ENCODE data around the gene NPFFR2.
"Not testable (repeated sequence)": the region's sequence is repeated elsewhere in the genome, so short reads cannot be mapped to it uniquely, and the experiment has no call there.

Gene NPFFR2

DNA sequence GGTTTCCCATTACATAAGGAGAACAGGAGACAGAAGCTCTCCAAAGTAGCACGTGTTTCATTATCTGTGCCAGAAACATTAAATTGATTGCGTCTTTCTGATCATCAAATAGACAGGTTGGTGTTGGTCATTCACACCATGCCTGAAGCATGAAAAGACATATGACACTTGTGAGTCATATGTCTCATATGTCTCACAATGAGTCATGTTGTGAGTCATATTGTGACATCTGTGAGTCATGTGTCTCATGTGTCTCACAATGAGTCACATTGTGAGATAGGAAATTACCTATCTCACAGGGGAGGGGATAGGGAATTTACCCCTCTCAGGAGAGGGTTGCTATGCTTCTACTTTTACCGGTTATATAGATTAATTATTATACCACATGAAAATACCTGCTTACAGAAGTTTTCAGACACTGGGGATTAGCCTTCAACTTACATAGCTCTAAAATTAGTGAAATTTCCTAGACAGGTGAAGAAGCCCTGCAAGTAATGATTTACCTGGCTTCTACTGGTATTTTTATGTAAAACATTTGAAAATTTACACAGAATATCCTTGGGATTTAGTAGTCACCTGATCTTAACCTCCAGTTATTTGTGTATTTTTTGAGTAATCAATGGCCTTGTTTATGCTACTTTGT is 80.8 kb downstream of the NPFFR2 start:
- DNase-seq = no peak

DNA sequence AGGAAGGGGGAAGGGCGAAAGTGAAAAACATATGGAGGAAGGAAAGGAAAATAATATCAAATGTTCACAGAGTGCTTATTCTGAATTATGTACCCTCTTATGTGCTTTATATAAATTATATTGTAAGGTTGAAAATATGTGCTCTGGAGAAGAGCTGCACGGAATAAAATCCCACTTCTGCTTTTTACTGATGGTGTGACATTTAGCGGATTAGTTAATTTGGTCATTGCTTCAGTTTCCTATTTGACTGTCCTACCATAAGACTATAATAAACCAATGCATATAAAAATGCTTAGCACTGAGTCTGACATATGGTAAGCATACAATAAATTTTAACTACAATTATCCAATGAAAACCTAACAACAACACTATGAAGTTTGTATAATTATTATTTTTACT is 86.2 kb downstream of the NPFFR2 start:
- DNase-seq = no peak

DNA sequence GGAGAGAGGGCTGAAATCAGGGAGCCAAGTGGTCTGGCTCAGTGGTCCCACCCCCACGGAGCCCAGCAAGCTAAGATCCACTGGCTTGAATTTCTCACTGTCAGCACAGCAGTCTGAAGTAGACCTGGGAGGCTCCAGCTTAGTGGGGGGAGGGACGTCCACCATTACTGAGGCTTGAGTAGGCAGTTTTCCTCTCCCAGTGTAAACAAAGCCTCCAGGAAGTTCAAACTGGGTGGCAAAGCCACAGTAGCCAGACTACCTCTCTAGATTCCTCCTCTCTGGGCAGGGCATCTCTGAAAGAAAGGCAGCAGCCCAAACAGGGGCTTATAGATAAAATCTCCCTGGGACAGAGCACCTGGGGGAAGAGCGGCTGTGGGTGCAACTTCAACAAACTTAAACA is 88.1 kb downstream of the NPFFR2 start:
- no peak for DNase-seq

DNA sequence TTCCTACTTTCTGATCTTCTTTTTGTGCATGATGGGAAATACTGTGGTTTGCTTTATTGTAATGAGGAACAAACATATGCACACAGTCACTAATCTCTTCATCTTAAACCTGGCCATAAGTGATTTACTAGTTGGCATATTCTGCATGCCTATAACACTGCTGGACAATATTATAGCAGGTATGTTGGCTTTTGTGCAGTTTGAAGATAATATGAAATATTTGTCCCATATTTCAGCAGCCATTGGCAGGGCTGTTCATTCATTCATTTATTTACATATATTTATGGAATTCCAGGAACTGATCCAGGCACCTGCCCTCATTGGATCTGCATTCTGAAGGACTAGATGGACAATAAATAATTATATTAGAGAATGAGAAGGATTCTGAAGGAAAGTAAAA is 96.9 kb downstream of the NPFFR2 start:
- no peak for DNase-seq

DNA sequence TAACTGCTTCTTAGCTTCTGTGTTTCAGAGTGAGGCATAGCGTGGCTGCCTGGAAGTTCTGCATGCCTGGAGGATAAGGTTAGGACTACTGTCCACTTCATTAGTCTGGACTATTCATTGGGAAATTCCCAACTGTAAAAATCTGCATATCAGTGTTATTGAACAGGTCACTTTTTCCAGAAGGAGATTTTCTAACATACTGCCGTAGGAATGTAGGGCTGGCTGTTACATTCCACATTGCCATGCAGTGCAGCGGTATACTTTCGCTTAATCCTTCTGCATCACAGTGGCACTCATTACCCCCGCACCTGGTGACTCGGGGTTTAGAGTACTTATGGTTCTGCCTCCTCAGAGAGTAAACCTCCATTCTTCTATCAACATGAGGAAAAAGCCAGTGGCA is 104.6 kb downstream of the NPFFR2 start:
- no peak for DNase-seq

DNA sequence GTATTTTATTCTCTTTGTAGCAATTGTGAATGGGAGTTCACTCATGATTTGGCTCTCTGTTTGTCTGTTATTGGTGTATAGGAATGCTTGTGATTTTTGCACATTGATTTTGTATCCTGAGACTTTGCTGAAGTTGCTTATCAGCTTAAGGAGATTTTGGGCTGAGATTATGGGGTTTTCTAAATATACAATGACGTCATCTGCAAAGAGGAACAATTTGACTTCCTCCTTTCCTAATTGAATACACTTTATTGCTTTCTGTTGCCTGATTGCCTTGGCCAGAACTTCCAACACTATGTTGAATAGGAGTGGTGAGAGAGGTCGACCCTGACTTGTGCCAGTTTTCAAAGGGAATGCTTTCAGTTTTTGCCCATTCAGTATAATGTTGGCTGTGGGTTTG is 108.2 kb downstream of the NPFFR2 start:
- DNase-seq = not testable (repeated sequence)

DNA sequence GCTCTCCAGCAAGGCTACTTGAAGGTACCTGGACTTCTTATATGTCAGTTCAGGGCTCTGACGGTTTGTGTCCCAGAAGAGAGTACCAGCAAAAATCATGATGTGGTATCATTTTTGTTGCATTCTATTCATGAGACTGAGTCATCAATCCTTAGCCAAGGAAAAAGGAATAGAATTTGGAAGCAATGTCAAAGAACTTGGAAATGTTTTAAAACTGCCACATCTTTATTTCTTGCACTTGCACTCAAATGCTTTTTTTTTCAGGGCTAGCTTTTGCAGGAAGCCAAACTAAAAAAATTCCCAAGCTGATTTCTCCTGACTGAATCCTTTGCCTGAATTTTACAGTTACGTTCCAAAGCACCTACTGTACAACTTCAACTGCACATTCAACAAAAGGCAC is 112.4 kb downstream of the NPFFR2 start:
- DNase-seq = no peak

DNA sequence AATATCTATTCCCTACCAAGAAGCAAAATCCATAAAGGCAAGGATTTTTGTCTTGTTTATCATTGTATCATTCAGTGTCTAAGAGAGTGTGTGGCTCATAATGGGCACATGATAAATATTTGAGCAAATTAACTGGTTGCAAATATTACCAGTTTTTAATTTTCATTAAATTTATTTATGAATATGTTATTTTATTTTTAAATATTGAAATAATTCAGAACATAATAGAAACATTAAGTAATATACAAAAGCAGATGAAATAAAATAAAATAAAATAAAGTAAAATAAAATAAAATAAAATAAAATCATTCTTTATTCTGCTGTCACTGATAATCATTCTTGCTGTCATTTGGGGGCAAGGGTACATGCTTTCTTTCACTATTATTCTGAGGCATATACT is 120.9 kb downstream of the NPFFR2 start:
- DNase-seq = no peak

DNA sequence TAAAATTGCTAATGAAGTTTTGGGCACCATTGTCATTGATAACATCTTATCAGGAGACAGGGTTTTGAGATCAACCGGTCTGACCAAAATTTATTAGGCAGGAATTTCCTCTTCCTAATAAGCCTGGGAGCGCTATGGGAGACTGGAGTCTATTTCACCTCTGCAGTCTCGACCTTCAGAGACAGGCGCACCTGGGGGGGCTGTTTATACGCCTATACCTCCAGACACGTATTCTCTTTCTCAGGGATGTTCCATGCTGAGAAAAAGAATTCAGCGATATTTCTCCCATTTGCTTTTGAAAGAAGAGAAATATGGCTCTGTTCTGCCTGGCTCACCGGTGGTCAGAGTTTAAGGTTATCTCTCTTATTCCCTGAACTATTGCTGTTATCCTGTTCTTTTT is 121.8 kb downstream of the NPFFR2 start:
- DNase-seq = not testable (repeated sequence)

DNA sequence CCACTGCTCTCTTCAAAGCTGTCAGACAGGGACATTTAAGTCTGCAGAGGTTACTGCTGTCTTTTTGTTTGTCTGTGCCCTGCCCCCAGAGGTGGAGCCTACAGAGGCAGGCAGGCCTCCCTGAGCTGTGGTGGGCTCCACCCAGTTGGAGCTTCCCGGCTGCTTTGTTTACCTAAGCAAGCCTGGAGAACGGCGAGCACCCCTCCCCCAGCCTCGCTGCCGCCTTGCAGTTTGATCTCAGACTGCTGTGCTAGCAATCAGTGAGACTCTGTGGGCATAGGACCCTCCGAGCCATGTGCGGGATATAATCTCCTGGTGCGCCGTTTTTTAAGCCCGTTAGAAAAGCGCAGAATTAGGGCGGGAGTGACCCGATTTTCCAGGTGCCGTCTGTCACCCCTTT is 137.5 kb downstream of the NPFFR2 start:
- not testable (repeated sequence) for DNase-seq

DNA sequence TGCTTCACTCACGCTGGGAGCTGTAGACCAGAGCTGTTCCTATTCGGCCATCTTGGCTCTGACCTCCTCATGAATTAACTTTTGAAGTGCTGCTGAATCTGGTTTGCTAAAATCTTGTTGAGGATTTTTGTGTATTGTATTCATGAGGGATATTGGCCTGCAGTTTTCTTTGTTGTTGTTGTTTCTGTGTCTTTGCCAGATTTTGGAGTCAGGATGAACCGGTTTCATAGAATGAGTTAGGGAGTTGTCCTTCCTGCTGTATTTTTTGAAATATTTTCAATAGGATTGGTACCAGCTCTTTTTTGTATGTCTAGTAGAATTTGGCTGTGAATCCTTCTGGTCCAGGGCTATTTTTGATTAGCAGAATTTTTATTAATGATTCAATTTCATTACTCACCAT is 138.1 kb downstream of the NPFFR2 start:
- DNase-seq = no peak

DNA sequence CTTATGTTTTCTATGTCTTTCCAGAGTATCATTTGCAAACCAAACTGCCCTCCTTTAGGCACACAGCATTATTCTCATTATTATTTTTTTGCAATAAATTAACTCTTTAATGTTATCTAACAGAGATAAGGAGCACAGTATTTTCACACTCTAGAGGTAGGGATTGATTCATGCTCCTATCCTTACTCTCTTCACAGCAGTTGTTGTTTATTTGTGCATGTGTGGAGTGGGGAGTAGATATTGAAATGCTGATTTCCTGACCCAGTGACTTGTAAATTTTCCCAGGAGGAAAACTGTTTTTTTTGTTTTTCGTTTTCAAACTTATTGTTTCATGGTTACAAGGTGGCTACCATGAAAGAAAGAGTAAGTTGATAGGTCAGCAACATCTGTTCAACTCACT is 140.0 kb downstream of the NPFFR2 start:
- DNase-seq = no peak

DNA sequence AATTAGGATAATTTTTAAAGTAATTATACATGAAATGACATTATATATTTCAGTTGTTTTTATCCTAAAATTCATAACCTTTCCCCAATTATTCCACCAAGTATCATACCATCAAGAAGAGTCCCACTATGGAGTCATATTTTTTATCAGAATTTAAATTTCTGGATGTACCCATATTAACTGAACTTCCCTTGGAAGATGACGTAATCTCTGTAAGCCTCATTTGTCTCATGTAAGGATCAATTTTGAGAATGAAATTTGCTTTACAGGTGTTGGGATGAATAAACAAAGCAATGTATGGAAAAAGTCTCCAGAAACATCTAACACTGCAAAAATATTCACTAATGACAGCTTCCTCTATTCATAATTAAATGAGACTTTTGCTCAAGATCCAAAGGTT is 147.5 kb downstream of the NPFFR2 start:
- DNase-seq = no peak

DNA sequence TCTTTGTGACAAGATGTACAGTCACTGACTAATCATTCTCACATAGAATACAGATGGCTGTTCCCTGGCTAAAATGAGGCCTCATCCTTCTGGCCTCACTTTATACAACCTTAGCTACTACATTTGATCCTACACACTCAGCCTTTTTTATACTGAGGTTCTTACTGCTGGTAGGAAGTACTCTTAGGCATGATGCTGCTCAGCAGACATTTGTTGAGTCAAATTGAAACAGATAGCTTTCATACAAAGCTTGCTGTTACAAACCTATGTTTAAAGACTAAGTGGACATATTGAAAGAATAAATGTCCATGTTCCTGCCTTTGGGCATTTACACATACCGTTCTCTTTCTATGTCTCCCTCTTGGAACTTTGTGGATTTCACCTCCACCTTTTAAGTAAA is 154.9 kb downstream of the NPFFR2 start:
- DNase-seq = no peak

DNA sequence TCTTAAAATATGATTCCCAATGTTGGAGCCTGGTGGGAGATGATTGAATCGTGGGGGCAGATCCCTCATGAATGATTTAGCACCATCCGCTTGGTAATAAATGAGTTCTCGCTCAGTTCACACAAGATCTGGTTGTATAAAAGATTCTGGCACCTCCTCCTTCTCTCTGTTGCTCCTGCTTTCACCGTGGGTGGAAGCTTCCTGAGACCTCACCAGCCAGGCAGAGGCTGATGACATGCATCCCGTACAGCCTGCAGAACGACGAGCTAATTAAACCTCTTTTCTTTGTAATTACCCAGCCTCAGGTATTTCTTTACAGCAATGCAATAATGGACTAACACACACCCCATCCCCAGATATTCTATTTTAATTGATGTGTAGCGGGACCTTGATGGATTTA is 162.2 kb downstream of the NPFFR2 start:
- no peak for DNase-seq

DNA sequence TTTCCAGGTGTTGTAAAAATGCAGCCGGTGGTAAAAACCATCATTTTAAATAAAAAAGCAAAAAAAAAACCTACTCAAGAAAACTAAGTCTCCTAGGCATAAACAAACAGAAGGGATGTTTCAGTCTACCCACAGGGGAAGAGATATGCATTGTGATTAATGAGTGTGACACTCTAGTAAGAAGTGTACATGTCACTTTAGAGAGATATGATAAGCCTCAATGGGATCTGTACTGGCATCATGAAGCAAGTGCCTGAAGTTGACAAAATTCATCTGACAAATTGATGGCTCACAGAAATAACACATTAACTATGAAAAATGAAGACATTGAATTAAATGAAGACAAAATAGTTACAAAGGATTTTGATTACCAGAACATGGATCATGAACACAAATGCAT is 162.7 kb downstream of the NPFFR2 start:
- no peak for DNase-seq
